ENCODE results near the gene ASCC3.
"Not testable (repeated sequence)": the region's sequence is repeated elsewhere in the genome, so short reads cannot be mapped to it uniquely, and the experiment has no call there.

ASCC3 gene

GRCh38 chr6:100745419-100746041 is 135.6 kb downstream of the ASCC3 start:
- Histone ChIP-seq H3K4me3 (ENCODE audit: low read length) (no peak overlapping the region), H3K27ac (ENCODE audit: low read length) (no peak overlapping the region), H3K4me1 (ENCODE audit: insufficient read depth, low read length) (no peaks in the 10 kb centered on the region), H3K36me3 (ENCODE audit: insufficient read depth, low read depth, low read length) (no peaks in the 10 kb centered on the region), H3K9me3 (ENCODE audit: insufficient read depth, low read depth, low read length) (no peaks in the 10 kb centered on the region; the same call in 1 of the 2 replicates), H3K27me3 (ENCODE audit: insufficient read depth, low read length) (no peaks in the 10 kb centered on the region), H3K9ac (ENCODE audit: low read depth, low read length) (no peak overlapping the region)

- Histone ChIP-seq H3K9ac (ENCODE audit: low read depth, low read length) (no peak overlapping the region), H3K9me3 (ENCODE audit: insufficient read depth, low read depth, low read length) (no peaks in the 10 kb centered on the region; the same call in 1 of the 2 replicates), H3K4me1 (ENCODE audit: insufficient read depth, low read length) (no peaks in the 10 kb centered on the region), H3K27ac (ENCODE audit: low read length) (no peak overlapping the region), H3K4me3 (ENCODE audit: low read length) (no peak overlapping the region), H3K27me3 (ENCODE audit: insufficient read depth, low read length) (no peaks in the 10 kb centered on the region), H3K36me3 (ENCODE audit: insufficient read depth, low read depth, low read length) (no peaks in the 10 kb centered on the region)
These were observed 140.7 kb downstream of the ASCC3 start for GRCh38 chr6:100740439-100740838.

GRCh38 chr6:100737720-100738119 is 143.4 kb downstream of the ASCC3 start:
- H3K27me3 ChIP-seq (ENCODE audit: insufficient read depth, low read length); H3K4me3 ChIP-seq (ENCODE audit: low read length); H3K27ac ChIP-seq (ENCODE audit: low read length); H3K36me3 ChIP-seq (ENCODE audit: insufficient read depth, low read depth, low read length); H3K9ac ChIP-seq (ENCODE audit: low read depth, low read length); H3K4me1 ChIP-seq (ENCODE audit: insufficient read depth, low read length); H3K9me3 ChIP-seq (ENCODE audit: insufficient read depth, low read depth, low read length): not testable (repeated sequence)

- no peak overlapping the region for H3K9ac ChIP-seq (ENCODE audit: low read depth, low read length)
- no peaks in the 10 kb centered on the region for H3K4me1 ChIP-seq (ENCODE audit: insufficient read depth, low read length)
- H3K27me3 ChIP-seq (ENCODE audit: insufficient read depth, low read length), result no peaks in the 10 kb centered on the region
- no peaks in the 10 kb centered on the region for H3K9me3 ChIP-seq (ENCODE audit: insufficient read depth, low read depth, low read length)
- H3K27ac ChIP-seq (ENCODE audit: low read length), result no peak overlapping the region
- H3K4me3 ChIP-seq (ENCODE audit: low read length), result no peak overlapping the region
- H3K36me3 ChIP-seq (ENCODE audit: insufficient read depth, low read depth, low read length), result no peaks in the 10 kb centered on the region
These were observed 149.7 kb downstream of the ASCC3 start for GRCh38 chr6:100731411-100731810.

GRCh38 chr6:100730001-100730980 is 150.8 kb downstream of the ASCC3 start:
- Histone ChIP-seq H3K27me3 (ENCODE audit: insufficient read depth, low read length) (no peaks in the 10 kb centered on the region), H3K27ac (ENCODE audit: low read length) (no peak overlapping the region), H3K36me3 (ENCODE audit: insufficient read depth, low read depth, low read length) (no peaks in the 10 kb centered on the region), H3K9me3 (ENCODE audit: insufficient read depth, low read depth, low read length) (no peaks in the 10 kb centered on the region), H3K4me3 (ENCODE audit: low read length) (no peak overlapping the region), H3K4me1 (ENCODE audit: insufficient read depth, low read length) (no peaks in the 10 kb centered on the region), H3K9ac (ENCODE audit: low read depth, low read length) (no peak overlapping the region)

GRCh38 chr6:100726666-100727065 is 154.5 kb downstream of the ASCC3 start:
- Histone ChIP-seq H3K9me3 (ENCODE audit: insufficient read depth, low read depth, low read length) (no peaks in the 10 kb centered on the region), H3K36me3 (ENCODE audit: insufficient read depth, low read depth, low read length) (no peaks in the 10 kb centered on the region), H3K27me3 (ENCODE audit: insufficient read depth, low read length) (no peaks in the 10 kb centered on the region), H3K27ac (ENCODE audit: low read length) (no peak overlapping the region), H3K4me3 (ENCODE audit: low read length) (no peak overlapping the region), H3K4me1 (ENCODE audit: insufficient read depth, low read length) (no peaks in the 10 kb centered on the region), H3K9ac (ENCODE audit: low read depth, low read length) (no peak overlapping the region)

GRCh38 chr6:100724696-100725095 is 156.4 kb downstream of the ASCC3 start:
- no peaks in the 10 kb centered on the region for H3K9me3 ChIP-seq (ENCODE audit: insufficient read depth, low read depth, low read length)
- H3K4me1 ChIP-seq (ENCODE audit: insufficient read depth, low read length), result no peaks in the 10 kb centered on the region
- peaks cover 3% of the 10 kb centered on the region; the same call in 1 of the 2 replicates for H3K36me3 ChIP-seq (ENCODE audit: insufficient read depth, low read depth, low read length)
- no peak overlapping the region for H3K27ac ChIP-seq (ENCODE audit: low read length)
- no peaks in the 10 kb centered on the region for H3K27me3 ChIP-seq (ENCODE audit: insufficient read depth, low read length)
- H3K4me3 ChIP-seq (ENCODE audit: low read length), result no peak overlapping the region
- H3K9ac ChIP-seq (ENCODE audit: low read depth, low read length), result no peak overlapping the region

- no peak overlapping the region for H3K4me3 ChIP-seq (ENCODE audit: low read length)
- H3K27ac ChIP-seq (ENCODE audit: low read length), result no peak overlapping the region
- H3K9me3 ChIP-seq (ENCODE audit: insufficient read depth, low read depth, low read length), result no peaks in the 10 kb centered on the region
- H3K4me1 ChIP-seq (ENCODE audit: insufficient read depth, low read length), result no peaks in the 10 kb centered on the region
- H3K27me3 ChIP-seq (ENCODE audit: insufficient read depth, low read length), result no peaks in the 10 kb centered on the region
- peaks cover 3% of the 10 kb centered on the region; the same call in 1 of the 2 replicates for H3K36me3 ChIP-seq (ENCODE audit: insufficient read depth, low read depth, low read length)
- no peak overlapping the region for H3K9ac ChIP-seq (ENCODE audit: low read depth, low read length)
These were observed 156.9 kb downstream of the ASCC3 start for GRCh38 chr6:100724222-100724621.

GRCh38 chr6:100721256-100721655 is 159.9 kb downstream of the ASCC3 start:
- no peaks in the 10 kb centered on the region for H3K9me3 ChIP-seq (ENCODE audit: insufficient read depth, low read depth, low read length)
- H3K36me3 ChIP-seq (ENCODE audit: insufficient read depth, low read depth, low read length), result peaks cover 3% of the 10 kb centered on the region; the same call in 1 of the 2 replicates
- no peak overlapping the region for H3K9ac ChIP-seq (ENCODE audit: low read depth, low read length)
- H3K4me1 ChIP-seq (ENCODE audit: insufficient read depth, low read length), result no peaks in the 10 kb centered on the region
- H3K4me3 ChIP-seq (ENCODE audit: low read length), result no peak overlapping the region
- no peak overlapping the region for H3K27ac ChIP-seq (ENCODE audit: low read length)
- H3K27me3 ChIP-seq (ENCODE audit: insufficient read depth, low read length), result no peaks in the 10 kb centered on the region

- Histone ChIP-seq H3K27me3 (ENCODE audit: insufficient read depth, low read length) (no peaks in the 10 kb centered on the region), H3K4me1 (ENCODE audit: insufficient read depth, low read length) (no peaks in the 10 kb centered on the region), H3K9ac (ENCODE audit: low read depth, low read length) (no peak overlapping the region), H3K27ac (ENCODE audit: low read length) (no peak overlapping the region), H3K4me3 (ENCODE audit: low read length) (no peak overlapping the region), H3K9me3 (ENCODE audit: insufficient read depth, low read depth, low read length) (no peaks in the 10 kb centered on the region), H3K36me3 (ENCODE audit: insufficient read depth, low read depth, low read length) (peaks cover 3% of the 10 kb centered on the region; the same call in 1 of the 2 replicates)
These were observed 161.0 kb downstream of the ASCC3 start for GRCh38 chr6:100719883-100720682.

- no peak overlapping the region for H3K4me3 ChIP-seq (ENCODE audit: low read length)
- H3K9me3 ChIP-seq (ENCODE audit: insufficient read depth, low read depth, low read length), result no peaks in the 10 kb centered on the region
- H3K36me3 ChIP-seq (ENCODE audit: insufficient read depth, low read depth, low read length), result no peaks in the 10 kb centered on the region
- H3K27me3 ChIP-seq (ENCODE audit: insufficient read depth, low read length), result no peaks in the 10 kb centered on the region
- H3K4me1 ChIP-seq (ENCODE audit: insufficient read depth, low read length), result no peaks in the 10 kb centered on the region
- H3K9ac ChIP-seq (ENCODE audit: low read depth, low read length), result no peak overlapping the region
- no peak overlapping the region for H3K27ac ChIP-seq (ENCODE audit: low read length)
These were observed 168.1 kb downstream of the ASCC3 start for GRCh38 chr6:100712997-100713396.
